ENCODE results near the gene TCF15. TPM values are rescaled to one million over a fixed set of nuclear protein-coding genes. Genes with fewer than 3 reads are reported as not detected.

TCF15 gene
- total and polyA plus RNA-seq, 8 donors = 0.25 to 0.43 (median 0.33) TPM; not detected in 5

GRCh38 chr20:625360-625932, 15.3 kb upstream of the TCF15 start:
- no peak for DNase-seq
- peaks cover 0 to 42% (median under 1%) of the 10 kb centered on the region in 3 donors for H3K27me3 ChIP-seq
- H3K4me1 ChIP-seq = no peaks in the 10 kb centered on the region
- H3K4me3 ChIP-seq = no peak overlapping the region
- no peak overlapping the region for H3K27ac ChIP-seq
- 83 to 93% (median 87%) methylated on average over 4 of the region's 4 CpGs for WGBS, 5 donors
- no peaks in the 10 kb centered on the region for H3K36me3 ChIP-seq
- no peaks in the 10 kb centered on the region for H3K9me3 ChIP-seq
- intact Hi-C loops (cut with DNase I; ENCODE audit: low total_unique reads) = no loop called here
- no peak for TF ChIP-seq CTCF (IDR thresholded peaks at IDR 0.05)
- no peak for TF ChIP-seq POLR2AphosphoS5 (IDR thresholded peaks at IDR 0.05)
- no peak for TF ChIP-seq POLR2A (IDR thresholded peaks at IDR 0.05)
- no peak for TF ChIP-seq EP300 (IDR thresholded peaks at IDR 0.05)

- Histone ChIP-seq H3K27me3 (peaks cover 0 to 48% (median 7%) of the 10 kb centered on the region in 3 donors), H3K4me3 (no peak overlapping the region), H3K9me3 (peaks cover 0 to 1% (median under 1%) of the 10 kb centered on the region in 4 donors), H3K36me3 (no peaks in the 10 kb centered on the region), H3K4me1 (no peaks in the 10 kb centered on the region), H3K27ac (no peak overlapping the region)
- no peak for DNase-seq
- TF ChIP-seq POLR2AphosphoS5 (IDR thresholded peaks at IDR 0.05) = no peak
- no peak for TF ChIP-seq POLR2A (IDR thresholded peaks at IDR 0.05)
- TF ChIP-seq CTCF (IDR thresholded peaks at IDR 0.05) = no peak
- no peak for TF ChIP-seq EP300 (IDR thresholded peaks at IDR 0.05)
- 60 to 70% (median 65%) methylated on average over 4 of the region's 4 CpGs for WGBS, 5 donors
- intact Hi-C loops (cut with DNase I; ENCODE audit: low total_unique reads) = no loop called here
These were observed 13.6 kb upstream of the TCF15 start for GRCh38 chr20:623704-624103.

GRCh38 chr20:623021-623420, 12.9 kb upstream of the TCF15 start:
- H3K4me3 ChIP-seq = no peak overlapping the region
- H3K4me1 ChIP-seq = no peaks in the 10 kb centered on the region
- H3K27me3 ChIP-seq = peaks cover 0 to 55% (median 7%) of the 10 kb centered on the region in 3 donors
- H3K27ac ChIP-seq = no peak overlapping the region
- peaks cover 0 to 8% (median 7%) of the 10 kb centered on the region in 4 donors for H3K9me3 ChIP-seq
- WGBS, 5 donors = 9 to 14% (median 12%) methylated on average over 4 of the region's 4 CpGs
- TF ChIP-seq POLR2AphosphoS5 (IDR thresholded peaks at IDR 0.05) (no peak), EP300 (IDR thresholded peaks at IDR 0.05) (no peak), CTCF (IDR thresholded peaks at IDR 0.05) (no peak)
- no peaks in the 10 kb centered on the region for H3K36me3 ChIP-seq
- no peak for DNase-seq
- intact Hi-C loops (cut with DNase I; ENCODE audit: low total_unique reads) = no loop called here

GRCh38 chr20:622161-622560, 12.1 kb upstream of the TCF15 start:
- WGBS, 5 donors = 62 to 77% (median 68%) methylated on average over 7 of the region's 7 CpGs
- TF ChIP-seq POLR2AphosphoS5 (IDR thresholded peaks at IDR 0.05) (no peak), CTCF (IDR thresholded peaks at IDR 0.05) (no peak), EP300 (IDR thresholded peaks at IDR 0.05) (no peak)
- Histone ChIP-seq H3K9me3 (peaks cover 0 to 15% (median 13%) of the 10 kb centered on the region in 4 donors), H3K4me1 (no peaks in the 10 kb centered on the region), H3K27me3 (peaks cover 0 to 64% (median 7%) of the 10 kb centered on the region in 3 donors), H3K36me3 (no peaks in the 10 kb centered on the region), H3K27ac (no peak overlapping the region), H3K4me3 (no peak overlapping the region)
- intact Hi-C loops (cut with DNase I; ENCODE audit: low total_unique reads) = no loop called here
- no peak for DNase-seq
